ENCODE measurements around the gene LAD1.

LAD1 gene

GRCh38 chr1:201349092-201349491 lies 50.0 kb downstream of the LAD1 start:
- DNase-seq (ENCODE audit: low read depth, low spot score), result no peak

- peak; percentile 72 for DNase-seq (ENCODE audit: low read depth, low spot score)
Measured at GRCh38 chr1:201348211-201348566, 50.9 kb downstream of the LAD1 start.

- DNase-seq (ENCODE audit: low read depth, low spot score), result peak; percentile 50
Measured at GRCh38 chr1:201347498-201348210, 51.5 kb downstream of the LAD1 start.

- DNase-seq (ENCODE audit: low read depth, low spot score), result no peak
Measured at GRCh38 chr1:201346987-201347386, 52.1 kb downstream of the LAD1 start.

GRCh38 chr1:201346337-201346939 lies 52.7 kb downstream of the LAD1 start:
- peak; percentile 47 for DNase-seq (ENCODE audit: low read depth, low spot score)

GRCh38 chr1:201345081-201345355 lies 54.1 kb downstream of the LAD1 start:
- DNase-seq (ENCODE audit: low read depth, low spot score), result no peak

GRCh38 chr1:201344206-201345080 lies 54.7 kb downstream of the LAD1 start:
- no peak for DNase-seq (ENCODE audit: low read depth, low spot score)

GRCh38 chr1:201341377-201341776 lies 57.7 kb downstream of the LAD1 start:
- DNase-seq (ENCODE audit: low read depth, low spot score), result no peak

GRCh38 chr1:201336711-201337450 lies 62.2 kb downstream of the LAD1 start:
- DNase-seq (ENCODE audit: low read depth, low spot score), result no peak

GRCh38 chr1:201335901-201336300 lies 63.2 kb downstream of the LAD1 start:
- DNase-seq (ENCODE audit: low read depth, low spot score), result no peak

- DNase-seq (ENCODE audit: low read depth, low spot score), result no peak
Measured at GRCh38 chr1:201335174-201335870, 63.8 kb downstream of the LAD1 start.

- no peak for DNase-seq (ENCODE audit: low read depth, low spot score)
Measured at GRCh38 chr1:201334325-201335173, 64.6 kb downstream of the LAD1 start.

GRCh38 chr1:201332616-201333335 lies 66.3 kb downstream of the LAD1 start:
- DNase-seq (ENCODE audit: low read depth, low spot score), result no peak

GRCh38 chr1:201332021-201332420 lies 67.1 kb downstream of the LAD1 start:
- DNase-seq (ENCODE audit: low read depth, low spot score), result no peak

- no peak for DNase-seq (ENCODE audit: low read depth, low spot score)
Measured at GRCh38 chr1:201331166-201331565, 68.0 kb downstream of the LAD1 start.

Measured in iPS DF 19.7 (cell line).